GM19023 (cell line): Measurements from ENCODE around the gene ASCC2.
"Not testable (repeated sequence)": the region's sequence is repeated elsewhere in the genome, so short reads cannot be mapped to it uniquely, and the experiment has no call there.

ENCODE experiments used
- ATAC-seq: cut with Tn5 transposase; IDR thresholded peaks from one replicate; pipeline ENCODE4 v1.9.1; 2021; ENCODE audit warnings: mild to moderate bottlenecking, moderate library complexity; ENCODE audit not compliant: unreplicated experiment

ASCC2 gene

DNA sequence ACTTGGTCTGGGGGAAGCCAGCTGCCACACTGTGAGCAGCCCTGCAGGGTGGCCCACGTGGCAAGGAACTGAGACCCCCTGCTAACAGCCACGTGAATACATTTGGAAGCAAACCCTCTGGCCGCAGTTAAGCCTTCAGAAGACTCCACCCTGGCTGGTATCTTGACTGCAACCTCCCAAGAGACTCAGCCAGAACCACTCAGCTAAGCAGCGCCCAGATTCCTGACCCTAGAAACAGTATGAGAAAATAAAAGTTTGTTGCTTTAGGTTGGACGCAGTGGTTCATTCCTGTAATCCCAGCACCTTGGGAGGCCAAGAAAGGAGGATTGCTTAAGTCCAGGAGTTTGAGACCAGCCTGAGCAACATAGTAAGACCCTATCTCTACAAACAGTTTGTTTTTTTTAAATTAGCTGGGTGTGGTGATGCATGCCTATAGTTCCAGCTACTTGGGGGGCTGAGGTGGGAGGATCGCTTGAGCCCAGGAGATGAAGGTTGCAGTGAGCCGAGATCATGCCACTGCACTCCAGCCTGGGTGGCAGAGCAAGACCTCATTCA, 79.9 kb downstream of the ASCC2 start:
- ATAC-seq, result no peak

GRCh38 chr22:29757096-29757495, 81.0 kb downstream of the ASCC2 start:
- ATAC-seq, result no peak

- no peak for ATAC-seq
Measured at GRCh38 chr22:29756341-29756740, 81.7 kb downstream of the ASCC2 start.

DNA sequence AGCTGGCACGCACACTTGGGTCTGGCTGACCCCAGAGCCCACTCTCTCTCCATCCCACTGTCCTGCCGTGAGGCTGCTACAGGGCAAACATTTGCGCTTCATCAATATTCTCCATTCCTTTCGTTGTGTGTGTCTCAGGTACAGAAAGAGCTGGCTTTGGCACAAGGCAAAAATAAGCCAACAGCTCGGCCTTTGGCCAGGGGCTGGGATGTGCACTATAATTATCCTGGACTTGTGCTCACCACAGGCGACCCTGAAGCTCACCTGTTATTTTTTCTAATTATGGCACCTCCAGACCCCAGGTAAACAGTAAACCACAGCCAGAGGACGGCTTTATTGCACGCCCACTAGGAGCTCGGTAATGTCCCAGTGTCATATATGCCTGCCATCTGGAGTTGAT, 82.2 kb downstream of the ASCC2 start:
- no peak for ATAC-seq

- ATAC-seq, result not testable (repeated sequence)
Measured at GRCh38 chr22:29754658-29755395, 83.2 kb downstream of the ASCC2 start.

GRCh38 chr22:29753808-29754657, 84.0 kb downstream of the ASCC2 start:
- ATAC-seq, result no peak

- ATAC-seq, result no peak
Measured at GRCh38 chr22:29751669-29752068, 86.4 kb downstream of the ASCC2 start.

- no peak for ATAC-seq
Measured at GRCh38 chr22:29750559-29751538, 87.2 kb downstream of the ASCC2 start.

- no peak for ATAC-seq
Measured at GRCh38 chr22:29750029-29750428, 88.0 kb downstream of the ASCC2 start.

DNA sequence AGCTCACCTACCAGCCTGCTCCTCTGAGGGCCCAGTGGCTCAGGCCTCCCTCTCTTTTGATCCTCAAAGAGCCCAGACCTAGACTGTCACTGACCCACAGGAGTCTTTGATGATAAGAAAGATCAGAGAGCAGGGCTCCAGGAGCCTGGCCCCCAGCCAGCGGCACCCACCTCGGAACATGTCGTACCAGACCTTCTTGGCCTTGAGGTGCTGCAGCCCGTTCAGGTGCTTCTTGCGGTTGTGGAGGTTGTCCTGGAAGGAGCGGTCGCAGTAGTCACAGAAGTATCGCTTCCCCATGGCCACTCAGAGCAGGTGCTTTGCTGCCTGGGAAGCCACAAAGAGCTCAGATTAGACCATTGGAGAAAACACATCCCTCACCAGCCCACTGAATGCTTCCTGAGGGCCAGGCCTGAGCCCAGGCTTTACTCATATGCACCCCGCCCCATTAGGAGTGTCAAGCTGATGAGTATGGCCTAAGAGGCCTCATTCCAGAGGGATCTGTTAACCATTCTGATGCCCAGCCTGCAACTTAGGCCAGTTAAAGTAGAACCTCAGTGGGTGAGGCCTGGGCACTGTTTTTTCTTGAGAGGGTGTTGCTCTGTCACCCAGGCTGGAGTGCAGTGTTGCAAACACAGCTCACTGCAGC, 89.7 kb downstream of the ASCC2 start:
- no peak for ATAC-seq

- ATAC-seq, result no peak
Measured at GRCh38 chr22:29747832-29748231, 90.2 kb downstream of the ASCC2 start.

GRCh38 chr22:29744902-29745301, 93.2 kb downstream of the ASCC2 start:
- ATAC-seq, result no peak

DNA sequence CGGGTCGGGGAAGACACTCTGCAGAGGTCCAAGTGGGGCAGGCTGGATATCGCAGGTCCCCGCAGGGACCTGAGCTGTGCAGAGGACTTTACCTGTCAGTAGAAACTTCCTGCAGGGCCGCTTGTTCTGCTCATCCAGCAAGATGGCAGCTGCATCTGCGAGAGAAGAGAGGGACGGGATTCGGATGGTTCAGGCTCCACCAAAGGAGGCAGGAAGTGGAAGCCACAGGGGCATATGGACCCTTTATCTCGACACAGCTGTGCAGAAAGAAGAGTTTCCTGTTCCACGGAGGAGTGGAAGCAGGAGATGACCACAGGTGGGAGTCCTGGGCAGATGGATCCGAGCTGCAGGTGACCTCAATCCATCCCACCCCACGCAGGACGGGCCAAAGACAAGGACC, 95.7 kb downstream of the ASCC2 start:
- no peak for ATAC-seq

DNA sequence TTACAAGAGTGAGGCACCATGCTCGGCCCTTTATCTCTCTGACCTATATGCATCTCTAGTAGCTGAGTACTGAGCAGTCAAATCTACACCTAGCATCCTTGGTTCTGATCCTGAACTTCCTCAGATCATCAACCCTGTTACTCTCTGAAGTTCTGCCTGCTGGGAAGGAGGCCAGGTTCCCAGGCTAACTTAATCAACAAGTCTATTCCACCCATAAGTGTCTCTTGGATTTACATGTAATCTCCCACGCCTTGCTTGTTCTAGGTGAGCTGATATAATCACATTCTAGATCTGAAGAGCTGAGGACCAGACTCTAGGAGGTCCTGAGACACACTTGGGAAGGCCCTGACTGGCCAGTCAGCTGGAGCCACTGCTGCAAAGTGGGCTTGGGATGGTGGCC, 96.1 kb downstream of the ASCC2 start:
- ATAC-seq, result no peak

DNA sequence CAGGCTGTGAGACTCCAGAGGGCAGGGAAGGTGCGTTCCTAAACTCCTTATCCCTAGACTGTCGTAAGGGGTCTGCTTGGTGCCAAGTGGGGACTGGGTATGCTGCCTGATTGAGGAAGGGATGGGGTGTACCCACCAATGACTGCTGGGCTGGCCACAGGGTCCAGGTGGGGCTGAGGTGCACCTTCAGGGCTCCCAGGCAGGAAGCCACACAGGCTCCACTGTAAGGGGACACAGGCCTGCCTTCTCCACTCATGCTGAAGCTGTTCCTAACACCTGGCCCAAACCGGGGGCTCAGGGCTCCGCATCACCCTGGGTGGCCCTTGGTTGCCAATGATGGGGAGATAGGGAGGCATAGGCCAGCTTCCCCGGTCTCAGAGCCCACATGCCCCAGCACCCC, 97.9 kb downstream of the ASCC2 start:
- no peak for ATAC-seq

DNA sequence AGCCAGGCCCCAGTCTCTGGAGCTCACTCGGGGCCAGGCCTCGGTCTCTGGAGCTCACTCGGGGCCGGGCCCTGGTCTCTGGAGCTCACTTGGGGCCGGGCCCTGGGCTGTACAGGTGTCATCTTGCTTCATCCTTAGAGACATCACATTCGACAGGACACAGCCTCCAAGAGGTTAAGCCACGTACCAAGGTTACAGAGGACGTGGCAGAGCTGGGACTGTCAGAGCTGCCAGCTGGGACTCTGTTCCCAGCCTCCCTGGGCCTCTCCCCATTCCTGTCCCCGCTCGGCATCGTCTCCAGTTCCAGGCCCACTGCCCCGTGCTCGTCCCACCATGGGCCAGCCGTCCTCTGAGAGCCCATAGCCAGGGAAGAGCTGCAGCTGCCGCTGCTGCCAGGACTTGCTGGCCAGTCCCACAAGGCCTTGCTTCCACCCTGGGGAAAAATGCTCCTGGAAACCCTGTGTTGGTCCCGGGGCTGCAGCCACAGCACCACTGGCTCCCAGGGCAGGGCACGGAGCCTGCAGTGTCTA, 98.7 kb downstream of the ASCC2 start:
- ATAC-seq, result no peak
